ENCODE results near the gene SAT2. TPM values are rescaled to one million over a fixed set of nuclear protein-coding genes. Genes with fewer than 3 reads are reported as not detected.

Gene SAT2
- total and polyA plus RNA-seq, 2 of the 13 experiments (the other 11 are each of a cell fraction or from before 2014, with no cell fraction given), result 37.6 to 93.7 TPM

DNA sequence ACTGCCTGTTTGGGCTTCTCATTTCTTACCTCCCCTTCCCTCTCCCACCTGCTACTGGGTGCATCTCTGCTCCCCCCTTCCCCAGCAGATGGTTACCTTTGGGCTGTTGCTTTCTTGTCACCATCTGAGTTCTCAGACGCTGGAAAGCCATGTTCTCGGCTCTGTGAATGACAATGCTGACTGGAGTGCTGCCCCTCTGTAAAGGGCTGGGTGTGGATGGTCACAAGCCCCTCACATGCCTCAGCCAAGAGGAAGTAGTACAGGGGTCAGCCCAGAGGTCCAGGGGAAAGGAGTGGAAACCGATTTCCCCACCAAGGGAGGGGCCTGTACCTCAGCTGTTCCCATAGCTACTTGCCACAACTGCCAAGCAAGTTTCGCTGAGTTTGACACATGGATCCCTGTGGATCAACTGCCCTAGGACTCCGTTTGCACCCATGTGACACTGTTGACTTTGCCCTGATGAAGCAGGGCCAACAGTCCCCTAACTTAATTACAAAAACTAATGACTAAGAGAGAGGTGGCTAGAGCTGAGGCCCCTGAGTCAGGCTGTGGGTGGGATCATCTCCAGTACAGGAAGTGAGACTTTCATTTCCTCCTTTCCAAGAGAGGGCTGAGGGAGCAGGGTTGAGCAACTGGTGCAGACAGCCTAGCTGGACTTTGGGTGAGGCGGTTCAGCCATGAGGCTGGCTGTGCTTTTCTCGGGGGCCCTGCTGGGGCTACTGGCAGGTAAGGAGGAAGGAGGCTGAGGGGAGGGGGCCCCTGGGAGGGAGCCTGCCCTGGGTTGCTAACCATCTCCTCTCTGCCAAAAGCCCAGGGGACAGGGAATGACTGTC, 48.4 kb downstream of the SAT2 start, which contains the start of gene CD68 (continued):
- no peak; the same call in 1 of the 2 replicates for TF ChIP-seq TFDP2 (CRISPR knock-in tag; IDR thresholded peaks at IDR 0.05)
- no peak for TF ChIP-seq GMEB1 (CRISPR knock-in tag; IDR thresholded peaks at IDR 0.05; ENCODE audit: borderline replicate concordance)
- no peak for TF ChIP-seq ZHX2 (IDR thresholded peaks at IDR 0.05; ENCODE audit: low read depth)
- TF ChIP-seq ZHX2 (CRISPR knock-in tag; IDR thresholded peaks at IDR 0.05; ENCODE audit: borderline replicate concordance), result no peak
- peak; percentile 88; the same call in 1 of the 2 replicates for TF ChIP-seq TBX2 (CRISPR knock-in tag; IDR thresholded peaks at IDR 0.05; ENCODE audit: borderline replicate concordance)
- TF ChIP-seq ZNF263 (CRISPR knock-in tag; IDR thresholded peaks at IDR 0.05), result peak; percentile 52
- TF ChIP-seq ZNF577 (CRISPR knock-in tag; IDR thresholded peaks at IDR 0.05; ENCODE audit: borderline replicate concordance, low read depth), result no peak
- TF ChIP-seq NFKBIZ (CRISPR knock-in tag; IDR thresholded peaks at IDR 0.05), result no peak; the same call in none of the 2 replicates
- TF ChIP-seq FOXC1 (CRISPR knock-in tag; IDR thresholded peaks at IDR 0.05; ENCODE audit: borderline replicate concordance), result no peak
- peak; percentile 84 for TF ChIP-seq FOSL2 (CRISPR knock-in tag; IDR thresholded peaks at IDR 0.05)
- TF ChIP-seq ZNF367 (CRISPR knock-in tag; IDR thresholded peaks at IDR 0.05; ENCODE audit: borderline replicate concordance), result 0 out of 2 replicates have a peak, but pooled peaks have one; percentile 14
- TF ChIP-seq, protein P1, sequence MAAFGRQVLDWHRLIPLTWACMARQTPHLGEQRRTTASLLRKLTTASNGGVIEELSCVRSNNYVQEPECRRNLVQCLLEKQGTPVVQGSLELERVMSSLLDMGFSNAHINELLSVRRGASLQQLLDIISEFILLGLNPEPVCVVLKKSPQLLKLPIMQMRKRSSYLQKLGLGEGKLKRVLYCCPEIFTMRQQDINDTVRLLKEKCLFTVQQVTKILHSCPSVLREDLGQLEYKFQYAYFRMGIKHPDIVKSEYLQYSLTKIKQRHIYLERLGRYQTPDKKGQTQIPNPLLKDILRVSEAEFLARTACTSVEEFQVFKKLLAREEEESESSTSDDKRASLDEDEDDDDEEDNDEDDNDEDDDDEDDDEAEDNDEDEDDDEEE (CRISPR knock-in tag; IDR thresholded peaks at IDR 0.05), result peak; percentile 88
- peak; percentile 79 for TF ChIP-seq SALL1 (CRISPR knock-in tag; IDR thresholded peaks at IDR 0.05)
- no peak for TF ChIP-seq JUND (CRISPR knock-in tag; IDR thresholded peaks at IDR 0.05)
- TF ChIP-seq, protein P2, sequence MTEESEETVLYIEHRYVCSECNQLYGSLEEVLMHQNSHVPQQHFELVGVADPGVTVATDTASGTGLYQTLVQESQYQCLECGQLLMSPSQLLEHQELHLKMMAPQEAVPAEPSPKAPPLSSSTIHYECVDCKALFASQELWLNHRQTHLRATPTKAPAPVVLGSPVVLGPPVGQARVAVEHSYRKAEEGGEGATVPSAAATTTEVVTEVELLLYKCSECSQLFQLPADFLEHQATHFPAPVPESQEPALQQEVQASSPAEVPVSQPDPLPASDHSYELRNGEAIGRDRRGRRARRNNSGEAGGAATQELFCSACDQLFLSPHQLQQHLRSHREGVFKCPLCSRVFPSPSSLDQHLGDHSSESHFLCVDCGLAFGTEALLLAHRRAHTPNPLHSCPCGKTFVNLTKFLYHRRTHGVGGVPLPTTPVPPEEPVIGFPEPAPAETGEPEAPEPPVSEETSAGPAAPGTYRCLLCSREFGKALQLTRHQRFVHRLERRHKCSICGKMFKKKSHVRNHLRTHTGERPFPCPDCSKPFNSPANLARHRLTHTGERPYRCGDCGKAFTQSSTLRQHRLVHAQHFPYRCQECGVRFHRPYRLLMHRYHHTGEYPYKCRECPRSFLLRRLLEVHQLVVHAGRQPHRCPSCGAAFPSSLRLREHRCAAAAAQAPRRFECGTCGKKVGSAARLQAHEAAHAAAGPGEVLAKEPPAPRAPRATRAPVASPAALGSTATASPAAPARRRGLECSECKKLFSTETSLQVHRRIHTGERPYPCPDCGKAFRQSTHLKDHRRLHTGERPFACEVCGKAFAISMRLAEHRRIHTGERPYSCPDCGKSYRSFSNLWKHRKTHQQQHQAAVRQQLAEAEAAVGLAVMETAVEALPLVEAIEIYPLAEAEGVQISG (CRISPR knock-in tag; IDR thresholded peaks at IDR 0.05), result peak; percentile 77
- TF ChIP-seq DNMT3B (CRISPR knock-in tag; conservative IDR thresholded peaks at IDR 0.05), result no peak

Data from HepG2 (cell line).